Fibroblast of the aortic adventitia (primary cell): Measurements from ENCODE around the gene FGFRL1. TPM values are rescaled to one million over a fixed set of nuclear protein-coding genes. Genes with fewer than 3 reads are reported as not detected.

ENCODE experiments used
- DNase-seq: peaks from one replicate; pipeline ENCODE4 v3.0.0-alpha.2; 2010; ENCODE audit warnings: low read depth
- H3K4me3 ChIP-seq: 2 replicates; pipeline ENCODE4 v1.5.1; 2011; ENCODE audit warnings: low read depth, mild to moderate bottlenecking, control low read depth, low read length, moderate library complexity
- total RNA-seq: library from RNA; depleted of rRNA; stranded (reverse); fragments of >200 nt; gene quantifications from 2 replicates; pipeline ENCODE4 v1.2.3, GENCODE V29; 2012; ENCODE audit warnings: low replicate concordance
- TF ChIP-seq, protein P1 (sequence below): IDR thresholded peaks from 2 replicates; pipeline ENCODE4 v1.5.1; 2011; ENCODE audit warnings: mild to moderate bottlenecking, low read length, control low read depth, inconsistent platforms; ENCODE audit not compliant: insufficient read depth

FGFRL1 gene
- total RNA-seq, 1 donor = 27.4 TPM

DNA sequence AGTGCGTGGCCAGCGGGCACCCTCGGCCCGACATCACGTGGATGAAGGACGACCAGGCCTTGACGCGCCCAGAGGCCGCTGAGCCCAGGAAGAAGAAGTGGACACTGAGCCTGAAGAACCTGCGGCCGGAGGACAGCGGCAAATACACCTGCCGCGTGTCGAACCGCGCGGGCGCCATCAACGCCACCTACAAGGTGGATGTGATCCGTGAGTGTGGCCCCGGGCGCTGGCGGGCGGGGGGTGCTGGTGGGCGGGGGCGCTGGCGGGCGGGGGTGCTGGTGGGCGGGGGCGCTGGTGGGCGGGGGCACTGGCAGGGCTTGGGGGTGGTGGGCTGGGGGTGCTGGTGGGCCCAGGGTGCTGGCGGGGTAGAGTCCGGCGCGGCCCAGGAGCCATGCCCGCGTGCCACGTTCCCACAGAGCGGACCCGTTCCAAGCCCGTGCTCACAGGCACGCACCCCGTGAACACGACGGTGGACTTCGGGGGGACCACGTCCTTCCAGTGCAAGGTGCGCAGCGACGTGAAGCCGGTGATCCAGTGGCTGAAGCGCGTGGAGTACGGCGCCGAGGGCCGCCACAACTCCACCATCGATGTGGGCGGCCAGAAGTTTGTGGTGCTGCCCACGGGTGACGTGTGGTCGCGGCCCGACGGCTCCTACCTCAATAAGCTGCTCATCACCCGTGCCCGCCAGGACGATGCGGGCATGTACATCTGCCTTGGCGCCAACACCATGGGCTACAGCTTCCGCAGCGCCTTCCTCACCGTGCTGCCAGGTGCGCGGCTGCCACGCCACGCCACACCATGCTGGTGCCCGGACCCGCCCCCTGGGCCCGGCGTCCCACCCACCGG lies 12.7 kb downstream of the FGFRL1 start:
- TF ChIP-seq, protein P1, sequence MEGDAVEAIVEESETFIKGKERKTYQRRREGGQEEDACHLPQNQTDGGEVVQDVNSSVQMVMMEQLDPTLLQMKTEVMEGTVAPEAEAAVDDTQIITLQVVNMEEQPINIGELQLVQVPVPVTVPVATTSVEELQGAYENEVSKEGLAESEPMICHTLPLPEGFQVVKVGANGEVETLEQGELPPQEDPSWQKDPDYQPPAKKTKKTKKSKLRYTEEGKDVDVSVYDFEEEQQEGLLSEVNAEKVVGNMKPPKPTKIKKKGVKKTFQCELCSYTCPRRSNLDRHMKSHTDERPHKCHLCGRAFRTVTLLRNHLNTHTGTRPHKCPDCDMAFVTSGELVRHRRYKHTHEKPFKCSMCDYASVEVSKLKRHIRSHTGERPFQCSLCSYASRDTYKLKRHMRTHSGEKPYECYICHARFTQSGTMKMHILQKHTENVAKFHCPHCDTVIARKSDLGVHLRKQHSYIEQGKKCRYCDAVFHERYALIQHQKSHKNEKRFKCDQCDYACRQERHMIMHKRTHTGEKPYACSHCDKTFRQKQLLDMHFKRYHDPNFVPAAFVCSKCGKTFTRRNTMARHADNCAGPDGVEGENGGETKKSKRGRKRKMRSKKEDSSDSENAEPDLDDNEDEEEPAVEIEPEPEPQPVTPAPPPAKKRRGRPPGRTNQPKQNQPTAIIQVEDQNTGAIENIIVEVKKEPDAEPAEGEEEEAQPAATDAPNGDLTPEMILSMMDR = no peak
- no peak overlapping the region for H3K4me3 ChIP-seq
- DNase-seq = no peak

DNA sequence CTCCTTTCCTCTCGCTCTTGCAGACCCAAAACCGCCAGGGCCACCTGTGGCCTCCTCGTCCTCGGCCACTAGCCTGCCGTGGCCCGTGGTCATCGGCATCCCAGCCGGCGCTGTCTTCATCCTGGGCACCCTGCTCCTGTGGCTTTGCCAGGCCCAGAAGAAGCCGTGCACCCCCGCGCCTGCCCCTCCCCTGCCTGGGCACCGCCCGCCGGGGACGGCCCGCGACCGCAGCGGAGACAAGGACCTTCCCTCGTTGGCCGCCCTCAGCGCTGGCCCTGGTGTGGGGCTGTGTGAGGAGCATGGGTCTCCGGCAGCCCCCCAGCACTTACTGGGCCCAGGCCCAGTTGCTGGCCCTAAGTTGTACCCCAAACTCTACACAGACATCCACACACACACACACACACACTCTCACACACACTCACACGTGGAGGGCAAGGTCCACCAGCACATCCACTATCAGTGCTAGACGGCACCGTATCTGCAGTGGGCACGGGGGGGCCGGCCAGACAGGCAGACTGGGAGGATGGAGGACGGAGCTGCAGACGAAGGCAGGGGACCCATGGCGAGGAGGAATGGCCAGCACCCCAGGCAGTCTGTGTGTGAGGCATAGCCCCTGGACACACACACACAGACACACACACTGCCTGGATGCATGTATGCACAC lies 13.6 kb downstream of the FGFRL1 start:
- TF ChIP-seq, protein P1 = no peak
- H3K4me3 ChIP-seq = no peak overlapping the region
- no peak for DNase-seq

DNA sequence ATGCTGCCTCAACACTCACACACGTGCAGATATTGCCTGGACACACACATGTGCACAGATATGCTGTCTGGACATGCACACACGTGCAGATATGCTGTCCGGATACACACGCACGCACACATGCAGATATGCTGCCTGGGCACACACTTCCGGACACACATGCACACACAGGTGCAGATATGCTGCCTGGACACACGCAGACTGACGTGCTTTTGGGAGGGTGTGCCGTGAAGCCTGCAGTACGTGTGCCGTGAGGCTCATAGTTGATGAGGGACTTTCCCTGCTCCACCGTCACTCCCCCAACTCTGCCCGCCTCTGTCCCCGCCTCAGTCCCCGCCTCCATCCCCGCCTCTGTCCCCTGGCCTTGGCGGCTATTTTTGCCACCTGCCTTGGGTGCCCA lies 14.7 kb downstream of the FGFRL1 start:
- DNase-seq = no peak
- TF ChIP-seq, protein P1 = no peak
- no peak overlapping the region for H3K4me3 ChIP-seq

DNA sequence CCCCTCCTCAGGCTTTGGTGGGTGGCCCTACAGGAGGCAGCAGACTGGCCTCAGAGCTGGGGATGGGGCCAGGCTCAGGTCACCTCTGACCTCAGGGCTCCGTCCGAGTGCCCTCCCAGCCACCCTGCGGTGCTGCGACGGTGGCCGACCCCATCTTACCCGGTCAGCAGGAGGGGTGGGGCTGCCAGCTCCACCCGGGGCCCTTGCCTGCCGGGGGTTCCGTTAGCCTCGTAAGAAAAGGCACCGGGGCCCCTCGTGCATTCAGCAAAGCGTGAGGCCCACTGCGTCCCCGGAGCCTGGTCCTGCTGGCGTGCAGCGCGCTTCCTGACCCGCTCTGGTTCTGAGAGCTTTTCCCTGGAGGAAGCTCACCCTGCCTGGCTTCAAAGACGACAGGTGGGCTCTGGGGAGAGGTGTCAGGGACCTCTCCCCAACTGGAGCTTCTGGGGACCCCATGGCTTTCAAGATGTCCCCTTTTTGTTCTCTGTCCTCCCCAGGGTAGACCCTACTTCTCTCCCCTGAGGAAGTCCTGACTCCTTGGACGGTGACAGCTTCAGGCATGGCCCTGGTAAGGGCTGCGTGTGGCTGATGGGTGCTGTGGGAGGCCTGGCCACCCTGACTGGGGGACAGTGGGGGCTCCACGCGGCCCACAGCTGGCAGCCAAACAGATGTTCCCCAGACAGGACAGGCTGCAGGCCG lies 15.9 kb downstream of the FGFRL1 start:
- TF ChIP-seq, protein P1 = no peak
- no peak for DNase-seq
- H3K4me3 ChIP-seq = no peak overlapping the region

DNA sequence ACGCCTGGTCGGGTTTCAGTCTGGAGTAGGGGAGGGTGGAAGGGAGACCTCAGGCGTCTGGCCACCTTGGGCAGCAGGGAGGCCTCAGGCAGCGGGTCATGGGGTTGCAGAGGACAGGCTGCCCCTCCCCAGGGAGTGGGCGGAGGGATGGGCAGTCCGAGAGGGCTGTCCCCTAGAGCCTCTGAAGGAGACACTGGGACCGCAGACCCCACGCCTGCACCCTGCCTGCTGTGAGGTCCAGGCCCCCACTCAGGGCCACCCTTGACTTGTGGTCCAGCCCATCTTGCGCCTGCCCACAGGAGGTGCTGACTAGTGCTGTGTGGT lies 16.5 kb downstream of the FGFRL1 start:
- no peak for DNase-seq
- no peak overlapping the region for H3K4me3 ChIP-seq
- TF ChIP-seq, protein P1 = no peak

DNA sequence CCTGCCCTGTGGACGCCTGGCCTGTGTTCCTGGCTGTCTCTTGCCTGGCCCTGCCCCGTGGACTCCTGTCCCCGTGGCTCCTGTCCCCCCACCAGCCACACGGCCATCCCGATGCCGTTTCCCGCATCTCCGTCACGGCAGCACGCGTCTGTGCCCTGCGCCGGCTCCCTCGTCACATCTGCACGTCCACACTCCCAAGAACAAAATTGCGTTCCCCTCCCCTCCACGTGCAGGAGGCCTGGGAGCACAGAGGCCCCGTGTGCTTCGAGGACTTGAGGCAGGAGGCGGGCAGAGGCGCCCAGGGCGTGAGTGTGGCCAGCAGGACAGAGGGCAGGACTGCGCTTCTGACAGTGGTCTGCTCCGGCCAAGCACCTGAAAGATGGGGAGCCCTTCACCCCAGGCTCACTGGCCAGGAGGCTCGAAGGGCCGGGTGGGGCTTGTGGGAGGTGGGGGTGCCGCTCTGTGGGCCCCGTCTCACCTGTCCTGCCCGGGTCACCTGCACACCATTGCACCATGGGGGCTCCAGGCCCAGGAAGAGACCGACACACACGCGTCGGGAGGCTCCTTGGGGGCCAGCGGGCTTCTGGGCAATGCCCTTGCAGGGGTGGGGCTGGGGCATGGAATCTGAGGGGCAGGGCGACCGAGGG lies 17.3 kb downstream of the FGFRL1 start:
- TF ChIP-seq, protein P1 = no peak
- no peak overlapping the region for H3K4me3 ChIP-seq
- no peak for DNase-seq
